ENCODE measurements around the gene CSTF1.

The CSTF1 gene

DNA sequence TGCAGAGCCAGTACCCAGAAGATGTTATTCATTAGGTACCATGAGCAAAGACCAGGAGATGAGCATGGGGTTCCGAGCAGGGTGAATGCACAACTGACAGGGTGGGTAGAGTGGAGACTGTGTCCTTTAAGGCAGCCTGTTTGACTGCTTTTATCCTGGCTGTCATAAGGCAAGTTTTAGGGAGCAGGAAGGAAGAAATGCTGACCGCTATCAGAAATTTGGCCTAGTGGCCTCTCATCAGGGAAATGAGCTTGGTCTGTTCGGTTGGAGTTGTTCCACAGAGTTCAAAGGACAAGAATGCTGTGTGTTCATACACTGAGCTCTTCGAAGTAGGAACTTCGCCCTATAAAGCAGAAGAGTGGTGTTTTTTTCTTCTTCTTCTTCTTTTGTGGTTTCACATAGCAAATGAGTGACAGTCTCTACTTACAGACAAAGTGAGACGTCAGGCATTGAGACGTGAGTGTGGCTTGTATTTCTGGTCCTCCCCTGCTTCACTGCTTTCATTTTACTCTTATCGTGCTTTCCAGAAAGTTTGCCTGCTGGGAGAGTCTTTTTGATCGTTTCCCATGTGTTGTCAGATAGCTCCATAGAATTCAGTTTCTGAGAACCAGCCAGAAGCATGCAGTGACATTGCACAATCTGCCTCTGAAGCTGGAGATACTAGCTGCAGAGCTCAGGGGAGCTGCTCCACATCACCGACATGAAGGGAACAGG lies 19.5 kb downstream of the CSTF1 start, which contains the start of gene CASS4:
Gene CASS4 (plus strand): TSS at position 502 of the 714 bp plus-strand sequence. CDS start 199 bp downstream, at position 701.
- DNase-seq (ENCODE audit: extremely low read depth, insufficient read length): no peak
- Histone ChIP-seq H3K36me3 (ENCODE audit: control insufficient read depth, insufficient read depth, low read length) (peaks cover 6% of the 10 kb centered on the region), H3K27me3 (replicated peaks; ENCODE audit: control insufficient read depth, insufficient read depth, low read length) (no peaks in the 10 kb centered on the region), H3K4me3 (replicated peaks; ENCODE audit: low read depth, low read length) (no peak within 1 kb of the TSS)
- TF ChIP-seq CTCF (IDR thresholded peaks at IDR 0.05; ENCODE audit: insufficient read depth, low read length, poor library complexity, severe bottlenecking): no peak

GRCh38 chr20:56412473-56412790 lies 20.0 kb downstream of the CSTF1 start:
- Histone ChIP-seq H3K4me3 (replicated peaks; ENCODE audit: low read depth, low read length) (no peak overlapping the region), H3K36me3 (ENCODE audit: control insufficient read depth, insufficient read depth, low read length) (peaks cover 3% of the 10 kb centered on the region), H3K27me3 (replicated peaks; ENCODE audit: control insufficient read depth, insufficient read depth, low read length) (no peaks in the 10 kb centered on the region)
- DNase-seq (ENCODE audit: extremely low read depth, insufficient read length): no peak
- TF ChIP-seq CTCF (IDR thresholded peaks at IDR 0.05; ENCODE audit: insufficient read depth, low read length, poor library complexity, severe bottlenecking): no peak

- no peak for TF ChIP-seq CTCF (IDR thresholded peaks at IDR 0.05; ENCODE audit: insufficient read depth, low read length, poor library complexity, severe bottlenecking)
- Histone ChIP-seq H3K36me3 (ENCODE audit: control insufficient read depth, insufficient read depth, low read length) (peaks cover under 1% of the 10 kb centered on the region; the same call in 1 of the 2 replicates), H3K4me3 (replicated peaks; ENCODE audit: low read depth, low read length) (no peak overlapping the region), H3K27me3 (replicated peaks; ENCODE audit: control insufficient read depth, insufficient read depth, low read length) (no peaks in the 10 kb centered on the region)
- DNase-seq (ENCODE audit: extremely low read depth, insufficient read length): no peak
Measured at GRCh38 chr20:56412949-56413348, 20.5 kb downstream of the CSTF1 start.

DNA sequence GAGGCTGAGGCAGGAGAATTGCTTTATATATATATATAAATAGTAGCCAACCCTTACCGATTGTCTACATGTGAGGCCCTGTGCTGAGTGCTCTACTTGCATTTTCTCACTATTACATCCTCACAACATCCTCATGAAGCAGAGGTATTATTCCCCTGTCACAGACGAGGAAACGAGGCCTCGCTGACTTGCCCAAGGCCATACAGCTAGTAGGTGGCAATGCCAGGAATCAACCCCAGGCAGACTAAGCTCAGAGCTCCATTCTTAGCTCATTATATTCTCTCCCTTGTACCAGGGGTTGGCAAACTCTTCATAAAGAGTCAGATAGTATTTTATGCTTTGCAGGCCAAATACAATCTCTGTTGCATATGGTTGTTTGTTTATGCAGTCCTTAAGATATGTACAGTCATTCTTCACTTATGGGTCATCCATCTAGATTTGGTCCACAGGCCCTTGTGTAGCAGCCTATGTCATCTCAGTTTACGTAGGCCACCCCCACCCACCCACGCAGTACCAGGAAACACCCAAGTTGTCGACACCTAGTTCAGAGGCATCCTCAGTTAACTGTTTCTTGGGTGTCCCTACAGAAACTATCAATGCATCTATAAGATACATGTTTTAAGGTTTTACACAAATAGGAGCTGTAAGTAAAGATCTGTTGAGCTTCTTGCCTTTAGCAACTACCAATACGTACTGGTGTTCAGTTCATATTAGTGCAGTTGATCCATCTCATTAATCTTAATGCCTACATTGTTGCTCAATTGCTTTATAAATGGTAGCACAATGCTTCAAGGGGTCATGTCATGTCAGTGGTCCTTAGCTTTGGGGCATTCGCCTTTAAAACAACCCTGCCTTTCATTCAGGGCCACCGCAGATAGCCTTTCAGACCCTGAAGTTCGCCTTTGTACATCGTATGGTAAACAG lies 22.7 kb downstream of the CSTF1 start:
- no peak for TF ChIP-seq CTCF (IDR thresholded peaks at IDR 0.05; ENCODE audit: insufficient read depth, low read length, poor library complexity, severe bottlenecking)
- Histone ChIP-seq H3K27me3 (replicated peaks; ENCODE audit: control insufficient read depth, insufficient read depth, low read length) (no peaks in the 10 kb centered on the region), H3K4me3 (replicated peaks; ENCODE audit: low read depth, low read length) (no peak overlapping the region), H3K36me3 (ENCODE audit: control insufficient read depth, insufficient read depth, low read length) (no peaks in the 10 kb centered on the region)
- no peak for DNase-seq (ENCODE audit: extremely low read depth, insufficient read length)

- no peak for TF ChIP-seq CTCF (IDR thresholded peaks at IDR 0.05; ENCODE audit: insufficient read depth, low read length, poor library complexity, severe bottlenecking)
- Histone ChIP-seq H3K36me3 (ENCODE audit: control insufficient read depth, insufficient read depth, low read length) (no peaks in the 10 kb centered on the region), H3K27me3 (replicated peaks; ENCODE audit: control insufficient read depth, insufficient read depth, low read length) (no peaks in the 10 kb centered on the region), H3K4me3 (replicated peaks; ENCODE audit: low read depth, low read length) (no peak overlapping the region)
- DNase-seq (ENCODE audit: extremely low read depth, insufficient read length): no peak
Measured at GRCh38 chr20:56417402-56417801, 25.0 kb downstream of the CSTF1 start.

Data from GM06990 (cell line).